ENCODE data around the gene KHDC1L. TPM values are rescaled to one million over a fixed set of nuclear protein-coding genes. Genes with fewer than 3 reads are reported as not detected.
"Not testable (repeated sequence)": the region's sequence is repeated elsewhere in the genome, so short reads cannot be mapped to it uniquely, and the experiment has no call there.

The KHDC1L gene
- total RNA-seq, 1 donor from 2014 or later, result not detected

DNA sequence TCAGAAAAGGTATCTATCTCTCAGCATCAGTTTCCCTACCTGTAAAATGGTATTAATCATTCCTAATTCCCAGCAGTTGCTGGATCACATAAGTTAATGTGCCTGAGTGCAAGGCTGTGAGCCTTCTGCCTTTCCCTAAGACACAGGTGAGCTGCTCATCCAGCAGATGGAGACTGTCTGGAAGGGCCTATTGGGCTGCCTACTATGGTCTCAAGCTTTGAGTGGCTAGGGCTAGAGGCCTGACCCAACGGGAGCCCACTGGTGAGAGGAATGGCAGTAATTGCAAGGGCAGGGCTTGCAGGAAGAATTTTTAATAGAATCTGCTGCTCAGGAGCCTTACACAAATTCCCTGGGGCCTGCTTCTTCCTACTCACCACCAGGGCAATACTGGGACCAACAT lies 33.4 kb upstream of the KHDC1L start:
- H3K27ac Mint-ChIP-seq (ENCODE audit: unreplicated experiment), result no peak overlapping the region
- no peaks in the 10 kb centered on the region for H3K36me3 Mint-ChIP-seq (ENCODE audit: unreplicated experiment)
- TF ChIP-seq, protein P1, sequence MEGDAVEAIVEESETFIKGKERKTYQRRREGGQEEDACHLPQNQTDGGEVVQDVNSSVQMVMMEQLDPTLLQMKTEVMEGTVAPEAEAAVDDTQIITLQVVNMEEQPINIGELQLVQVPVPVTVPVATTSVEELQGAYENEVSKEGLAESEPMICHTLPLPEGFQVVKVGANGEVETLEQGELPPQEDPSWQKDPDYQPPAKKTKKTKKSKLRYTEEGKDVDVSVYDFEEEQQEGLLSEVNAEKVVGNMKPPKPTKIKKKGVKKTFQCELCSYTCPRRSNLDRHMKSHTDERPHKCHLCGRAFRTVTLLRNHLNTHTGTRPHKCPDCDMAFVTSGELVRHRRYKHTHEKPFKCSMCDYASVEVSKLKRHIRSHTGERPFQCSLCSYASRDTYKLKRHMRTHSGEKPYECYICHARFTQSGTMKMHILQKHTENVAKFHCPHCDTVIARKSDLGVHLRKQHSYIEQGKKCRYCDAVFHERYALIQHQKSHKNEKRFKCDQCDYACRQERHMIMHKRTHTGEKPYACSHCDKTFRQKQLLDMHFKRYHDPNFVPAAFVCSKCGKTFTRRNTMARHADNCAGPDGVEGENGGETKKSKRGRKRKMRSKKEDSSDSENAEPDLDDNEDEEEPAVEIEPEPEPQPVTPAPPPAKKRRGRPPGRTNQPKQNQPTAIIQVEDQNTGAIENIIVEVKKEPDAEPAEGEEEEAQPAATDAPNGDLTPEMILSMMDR (IDR thresholded peaks at IDR 0.05), result no peak
- no peaks in the 10 kb centered on the region for H3K9me3 Mint-ChIP-seq (ENCODE audit: unreplicated experiment)
- H3K27me3 Mint-ChIP-seq (ENCODE audit: unreplicated experiment), result no peaks in the 10 kb centered on the region
- no peak overlapping the region for H3K4me3 Mint-ChIP-seq (ENCODE audit: unreplicated experiment)
- peaks cover 10% of the 10 kb centered on the region for H3K4me1 Mint-ChIP-seq (ENCODE audit: unreplicated experiment)
- no peak for DNase-seq (ENCODE audit: extremely low spot score, unreplicated experiment)

DNA sequence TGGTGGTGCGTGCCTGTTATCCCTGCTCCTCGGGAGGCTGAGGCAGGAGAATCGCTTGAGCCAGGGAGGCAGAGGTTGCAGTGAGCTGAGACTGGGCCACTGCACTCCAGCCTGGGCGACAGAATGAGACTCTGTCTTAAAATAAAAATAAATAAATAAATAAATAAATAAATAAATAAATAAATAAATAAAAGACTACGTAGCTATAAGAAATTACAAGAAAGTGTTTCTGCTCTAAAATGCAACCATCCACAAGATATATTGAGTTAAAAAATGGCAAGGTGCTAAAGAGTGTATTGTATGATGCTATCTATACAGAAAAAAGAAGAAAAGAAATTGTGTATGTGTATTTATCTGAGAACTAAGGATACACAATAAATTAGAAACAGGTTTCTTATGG lies 29.0 kb upstream of the KHDC1L start:
- not testable (repeated sequence) for H3K4me1 Mint-ChIP-seq (ENCODE audit: unreplicated experiment); H3K9me3 Mint-ChIP-seq (ENCODE audit: unreplicated experiment); H3K27me3 Mint-ChIP-seq (ENCODE audit: unreplicated experiment); H3K27ac Mint-ChIP-seq (ENCODE audit: unreplicated experiment); H3K4me3 Mint-ChIP-seq (ENCODE audit: unreplicated experiment); DNase-seq (ENCODE audit: extremely low spot score, unreplicated experiment); H3K36me3 Mint-ChIP-seq (ENCODE audit: unreplicated experiment)

- no peak for DNase-seq (ENCODE audit: extremely low spot score, unreplicated experiment)
- TF ChIP-seq, protein P1 (IDR thresholded peaks at IDR 0.05), result no peak
- no peaks in the 10 kb centered on the region for H3K36me3 Mint-ChIP-seq (ENCODE audit: unreplicated experiment)
- peaks cover 3% of the 10 kb centered on the region for H3K27me3 Mint-ChIP-seq (ENCODE audit: unreplicated experiment)
- no peak overlapping the region for H3K4me3 Mint-ChIP-seq (ENCODE audit: unreplicated experiment)
- no peaks in the 10 kb centered on the region for H3K4me1 Mint-ChIP-seq (ENCODE audit: unreplicated experiment)
- no peak overlapping the region for H3K27ac Mint-ChIP-seq (ENCODE audit: unreplicated experiment)
- H3K9me3 Mint-ChIP-seq (ENCODE audit: unreplicated experiment), result no peaks in the 10 kb centered on the region
Observed at GRCh38 chr6:73252703-73253102, 27.4 kb upstream of the KHDC1L start.

- Mint-ChIP-seq H3K9me3 (ENCODE audit: unreplicated experiment) (no peaks in the 10 kb centered on the region), H3K4me3 (ENCODE audit: unreplicated experiment) (no peak overlapping the region), H3K27ac (ENCODE audit: unreplicated experiment) (no peak overlapping the region), H3K36me3 (ENCODE audit: unreplicated experiment) (no peaks in the 10 kb centered on the region), H3K4me1 (ENCODE audit: unreplicated experiment) (no peaks in the 10 kb centered on the region), H3K27me3 (ENCODE audit: unreplicated experiment) (peaks cover 6% of the 10 kb centered on the region)
- TF ChIP-seq, protein P1 (IDR thresholded peaks at IDR 0.05), result no peak
- DNase-seq (ENCODE audit: extremely low spot score, unreplicated experiment), result no peak
Observed at GRCh38 chr6:73250016-73250415, 24.7 kb upstream of the KHDC1L start.

DNA sequence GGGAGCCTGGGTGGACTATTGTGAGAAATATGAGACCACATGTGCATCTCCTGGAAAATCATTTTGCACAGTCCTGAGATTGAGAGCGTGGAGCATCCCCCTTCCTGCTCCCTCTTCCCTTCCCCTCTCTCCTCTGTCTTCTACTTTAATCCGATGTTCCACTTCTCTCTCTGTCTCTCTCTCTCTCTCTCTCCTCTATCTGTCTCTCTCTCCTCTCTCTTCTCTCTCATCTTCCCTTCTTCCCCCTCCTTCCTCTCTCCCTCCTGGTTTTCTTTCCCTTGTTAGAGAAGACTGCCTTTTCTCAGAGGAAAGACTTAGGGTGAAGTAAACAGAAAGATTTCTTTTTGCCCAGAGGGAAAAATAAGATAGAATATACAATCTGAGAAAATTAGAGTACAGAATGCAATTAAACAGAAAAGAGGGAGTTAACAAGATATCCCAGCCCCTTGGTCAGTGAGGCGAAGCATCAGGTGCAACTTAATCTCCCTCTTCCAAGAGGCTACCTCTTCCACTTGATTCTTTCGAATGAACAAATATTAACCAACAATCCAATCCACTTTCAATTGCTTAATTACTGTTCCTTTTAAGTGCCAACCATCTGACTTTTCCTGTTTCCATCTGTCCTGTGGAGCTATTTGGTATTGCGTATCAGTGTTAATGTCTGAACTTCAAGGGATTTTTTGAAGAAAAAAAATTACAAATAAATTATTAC lies 23.1 kb upstream of the KHDC1L start:
- no peaks in the 10 kb centered on the region for H3K9me3 Mint-ChIP-seq (ENCODE audit: unreplicated experiment)
- no peaks in the 10 kb centered on the region for H3K36me3 Mint-ChIP-seq (ENCODE audit: unreplicated experiment)
- no peak for DNase-seq (ENCODE audit: extremely low spot score, unreplicated experiment)
- H3K4me1 Mint-ChIP-seq (ENCODE audit: unreplicated experiment), result no peaks in the 10 kb centered on the region
- no peak overlapping the region for H3K4me3 Mint-ChIP-seq (ENCODE audit: unreplicated experiment)
- TF ChIP-seq, protein P1 (IDR thresholded peaks at IDR 0.05), result no peak
- H3K27me3 Mint-ChIP-seq (ENCODE audit: unreplicated experiment), result peaks cover 8% of the 10 kb centered on the region
- H3K27ac Mint-ChIP-seq (ENCODE audit: unreplicated experiment), result no peak overlapping the region

Data from osteocyte (in vitro differentiated cells).